ENCODE data around the gene RNF111.

DNA sequence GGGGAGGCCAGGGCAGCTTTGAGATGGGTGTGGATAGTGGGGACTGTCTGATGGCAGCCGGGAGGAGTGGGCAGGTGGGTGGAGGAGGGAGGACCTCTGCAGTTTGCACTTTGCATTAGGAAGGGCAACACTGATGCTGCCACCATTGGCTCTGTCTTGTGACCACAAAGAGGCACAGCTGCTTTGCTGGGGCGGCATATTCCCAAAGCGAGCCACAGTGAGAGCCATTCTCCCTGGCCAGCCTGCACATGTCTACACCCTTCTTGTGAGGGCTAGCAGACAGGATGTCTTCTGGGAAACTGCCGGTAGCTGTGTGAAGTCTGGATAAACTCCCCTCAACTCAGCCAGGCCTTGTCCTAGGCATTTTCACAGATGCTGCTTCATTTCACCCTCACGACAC is 155.8 kb downstream of the RNF111 start:
- no peak for TF ChIP-seq CTCF (IDR thresholded peaks at IDR 0.05)
- TF ChIP-seq POLR2A (IDR thresholded peaks at IDR 0.05): no peak
